Panc1 (cell line): Measurements from ENCODE around the gene EIF4G3. TPM values are rescaled to one million over a fixed set of nuclear protein-coding genes. Genes with fewer than 3 reads are reported as not detected.

Experiments used
- ATAC-seq: fragments of 200-7000 bp; cut with Tn5 transposase; 2 replicates; pipeline ENCODE4 v1.9.1; 2020; ENCODE audit warnings: mild to moderate bottlenecking, moderate library complexity
- BruUV-seq: library from RNA; stranded (reverse); fragments of 400-500 nt; replicated peaks from 2 replicates; lab custom pipeline; 2021; lab: Mats Ljungman, UMichigan
- CTCF ChIA-PET: fragments of 300-600 bp; sonication (Branson Sonifier 250); formaldehyde crosslinking; loops from one replicate; lab custom pipeline; 2022; ENCODE audit warnings: antibody characterized with exemption; lab: Charles Lee
- POLR2A ChIA-PET: fragments of 300-600 bp; sonication (Branson Sonifier 250); formaldehyde crosslinking; loops from one replicate; lab custom pipeline; 2022; ENCODE audit warnings: antibody characterized with exemption; lab: Charles Lee
- DNase-seq: peaks from one replicate; pipeline ENCODE4 v3.0.0-alpha.2; 2010; ENCODE audit warnings: low read depth, low spot score
- H3K27ac ChIP-seq: 2 replicates; pipeline ENCODE4 v1.5.1; 2011; ENCODE audit warnings: mild to moderate bottlenecking, low read length, inconsistent platforms
- H3K27me3 ChIP-seq: fragments of 200-500 bp; sonication (Bioruptor generic); 2 replicates; pipeline ENCODE4 v1.6.0; 2014; ENCODE audit warnings: low read length, inconsistent platforms; ENCODE audit not compliant: control insufficient read depth, insufficient read depth
- H3K36me3 ChIP-seq: fragments of 200-500 bp; sonication (Bioruptor generic); 2 replicates; pipeline ENCODE4 v1.5.1; 2014; ENCODE audit warnings: inconsistent platforms, mild to moderate bottlenecking, low read length, moderate library complexity; ENCODE audit not compliant: control insufficient read depth, insufficient read depth
- H3K4me1 ChIP-seq: 2 replicates; pipeline ENCODE4 v1.5.1; 2011; ENCODE audit warnings: inconsistent platforms, mild to moderate bottlenecking, low read length, moderate library complexity; ENCODE audit not compliant: control insufficient read depth, insufficient read depth
- H3K4me3 ChIP-seq, 2 experiments: 2 replicates each; pipeline ENCODE4 v1.5.1; 2011 to 2012; ENCODE audit warnings: low read depth in 2 of 2, low read length in 2 of 2, mild to moderate bottlenecking in 2 of 2, inconsistent platforms in 1 of 2, moderate library complexity in 1 of 2
- H3K9me3 ChIP-seq: fragments of 200-500 bp; sonication (Bioruptor generic); 2 replicates; pipeline ENCODE4 v1.5.1; 2014; ENCODE audit warnings: low read depth, mild to moderate bottlenecking, inconsistent platforms, low read length, moderate library complexity; ENCODE audit not compliant: control insufficient read depth, insufficient read depth
- POLR2AphosphoS5 ChIP-seq: IDR thresholded peaks from 2 replicates; pipeline ENCODE4 v1.6.1; 2012; ENCODE audit warnings: mild to moderate bottlenecking, low read depth, low read length, moderate library complexity
- SIN3A ChIP-seq: IDR thresholded peaks from 2 replicates; pipeline ENCODE4 v1.6.1; 2012; ENCODE audit warnings: low read depth, mild to moderate bottlenecking, low read length, moderate library complexity, borderline replicate concordance; ENCODE audit not compliant: insufficient read depth
- TCF7L2 ChIP-seq: IDR thresholded peaks from 2 replicates; pipeline ENCODE4 v1.6.1; 2011; ENCODE audit warnings: mild to moderate bottlenecking, low read depth, low read length, inconsistent platforms
- in situ Hi-C: cut with HindIII; loops from 2 replicates; pipeline ENCODE4 v1.10.0; 2016; ENCODE audit warnings: low sequenced_read_pairs, low pct_unique_long_range_greater_than_20kb
- intact Hi-C: fragments of 100-400 bp; cut with micrococcal nuclease; formaldehyde crosslinking; loops from one replicate; pipeline ENCODE4 v1.10.0; 2022; ENCODE audit not compliant: unreplicated experiment
- total RNA-seq: library from RNA; stranded (reverse); gene quantifications from one replicate; pipeline ENCODE4 v1.2.1, GENCODE V29; 2021; ENCODE audit not compliant: unreplicated experiment
- TF ChIP-seq, protein P1 (sequence below), 2 experiments: IDR thresholded peaks; 2 replicates each; pipeline ENCODE4 v1.6.1; 2011 to 2012; ENCODE audit warnings: low read depth in 2 of 2, control low read depth in 1 of 2, low read length in 1 of 2, mild to moderate bottlenecking in 1 of 2, moderate library complexity in 1 of 2; ENCODE audit not compliant: insufficient read depth in 1 of 2
- TF ChIP-seq, protein P2 (sequence below): fragments of 450-650 bp; IDR thresholded peaks from 2 replicates; pipeline ENCODE4 v1.5.1; 2017; ENCODE audit warnings: mild to moderate bottlenecking

The EIF4G3 gene
- total RNA-seq, 1 experiment from 2014 or later = 78.6 TPM

- Histone ChIP-seq H3K27me3 (no peaks in the 10 kb centered on the region), H3K36me3 (no peaks in the 10 kb centered on the region), H3K4me1 (no peaks in the 10 kb centered on the region), H3K27ac (no peak overlapping the region), H3K9me3 (no peaks in the 10 kb centered on the region), H3K4me3 (no peak overlapping the region)
- DNase-seq (no peak), ATAC-seq (no peak)
- POLR2A ChIA-PET = no interaction called here
- no TSS peak for BruUV-seq
- TF ChIP-seq, protein P1, sequence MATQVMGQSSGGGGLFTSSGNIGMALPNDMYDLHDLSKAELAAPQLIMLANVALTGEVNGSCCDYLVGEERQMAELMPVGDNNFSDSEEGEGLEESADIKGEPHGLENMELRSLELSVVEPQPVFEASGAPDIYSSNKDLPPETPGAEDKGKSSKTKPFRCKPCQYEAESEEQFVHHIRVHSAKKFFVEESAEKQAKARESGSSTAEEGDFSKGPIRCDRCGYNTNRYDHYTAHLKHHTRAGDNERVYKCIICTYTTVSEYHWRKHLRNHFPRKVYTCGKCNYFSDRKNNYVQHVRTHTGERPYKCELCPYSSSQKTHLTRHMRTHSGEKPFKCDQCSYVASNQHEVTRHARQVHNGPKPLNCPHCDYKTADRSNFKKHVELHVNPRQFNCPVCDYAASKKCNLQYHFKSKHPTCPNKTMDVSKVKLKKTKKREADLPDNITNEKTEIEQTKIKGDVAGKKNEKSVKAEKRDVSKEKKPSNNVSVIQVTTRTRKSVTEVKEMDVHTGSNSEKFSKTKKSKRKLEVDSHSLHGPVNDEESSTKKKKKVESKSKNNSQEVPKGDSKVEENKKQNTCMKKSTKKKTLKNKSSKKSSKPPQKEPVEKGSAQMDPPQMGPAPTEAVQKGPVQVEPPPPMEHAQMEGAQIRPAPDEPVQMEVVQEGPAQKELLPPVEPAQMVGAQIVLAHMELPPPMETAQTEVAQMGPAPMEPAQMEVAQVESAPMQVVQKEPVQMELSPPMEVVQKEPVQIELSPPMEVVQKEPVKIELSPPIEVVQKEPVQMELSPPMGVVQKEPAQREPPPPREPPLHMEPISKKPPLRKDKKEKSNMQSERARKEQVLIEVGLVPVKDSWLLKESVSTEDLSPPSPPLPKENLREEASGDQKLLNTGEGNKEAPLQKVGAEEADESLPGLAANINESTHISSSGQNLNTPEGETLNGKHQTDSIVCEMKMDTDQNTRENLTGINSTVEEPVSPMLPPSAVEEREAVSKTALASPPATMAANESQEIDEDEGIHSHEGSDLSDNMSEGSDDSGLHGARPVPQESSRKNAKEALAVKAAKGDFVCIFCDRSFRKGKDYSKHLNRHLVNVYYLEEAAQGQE (IDR thresholded peaks at IDR 0.05; ENCODE audit: insufficient read depth in 1 of 2, low read depth in 2 of 2, low read length in 1 of 2) = no peak
- TF ChIP-seq, protein P2, sequence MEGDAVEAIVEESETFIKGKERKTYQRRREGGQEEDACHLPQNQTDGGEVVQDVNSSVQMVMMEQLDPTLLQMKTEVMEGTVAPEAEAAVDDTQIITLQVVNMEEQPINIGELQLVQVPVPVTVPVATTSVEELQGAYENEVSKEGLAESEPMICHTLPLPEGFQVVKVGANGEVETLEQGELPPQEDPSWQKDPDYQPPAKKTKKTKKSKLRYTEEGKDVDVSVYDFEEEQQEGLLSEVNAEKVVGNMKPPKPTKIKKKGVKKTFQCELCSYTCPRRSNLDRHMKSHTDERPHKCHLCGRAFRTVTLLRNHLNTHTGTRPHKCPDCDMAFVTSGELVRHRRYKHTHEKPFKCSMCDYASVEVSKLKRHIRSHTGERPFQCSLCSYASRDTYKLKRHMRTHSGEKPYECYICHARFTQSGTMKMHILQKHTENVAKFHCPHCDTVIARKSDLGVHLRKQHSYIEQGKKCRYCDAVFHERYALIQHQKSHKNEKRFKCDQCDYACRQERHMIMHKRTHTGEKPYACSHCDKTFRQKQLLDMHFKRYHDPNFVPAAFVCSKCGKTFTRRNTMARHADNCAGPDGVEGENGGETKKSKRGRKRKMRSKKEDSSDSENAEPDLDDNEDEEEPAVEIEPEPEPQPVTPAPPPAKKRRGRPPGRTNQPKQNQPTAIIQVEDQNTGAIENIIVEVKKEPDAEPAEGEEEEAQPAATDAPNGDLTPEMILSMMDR = no peak
- TF ChIP-seq SIN3A = no peak
- no peak for TF ChIP-seq TCF7L2
- no peak for TF ChIP-seq POLR2AphosphoS5
- CTCF ChIA-PET = no interaction called here
- intact Hi-C loops (no loop called here), in situ Hi-C loops (no loop called here)
Observed at GRCh38 chr1:21099869-21100131, 76.9 kb downstream of the EIF4G3 start.

- Histone ChIP-seq H3K9me3 (no peaks in the 10 kb centered on the region), H3K36me3 (no peaks in the 10 kb centered on the region), H3K27ac (no peak overlapping the region), H3K4me1 (no peaks in the 10 kb centered on the region), H3K4me3 (no peak overlapping the region), H3K27me3 (no peaks in the 10 kb centered on the region)
- BruUV-seq = no TSS peak
- ATAC-seq (no peak), DNase-seq (no peak)
- in situ Hi-C loops = no loop called here
- POLR2A ChIA-PET = no interaction called here
- intact Hi-C loops = no loop called here
- no peak for TF ChIP-seq SIN3A
- TF ChIP-seq, protein P1 (IDR thresholded peaks at IDR 0.05; ENCODE audit: insufficient read depth in 1 of 2, low read depth in 2 of 2, low read length in 1 of 2) = no peak
- CTCF ChIA-PET = no interaction called here
Observed at GRCh38 chr1:21099034-21099868, 77.4 kb downstream of the EIF4G3 start.
